DMS53 treated with DMSO at 0.1 percent for 48 hours (cell line): ENCODE measurements around the gene TRPM3.
A peak's percentile ranks its signal among the peaks of the same experiment; 100 is the strongest.

Experiments
- DNase-seq: peaks from one replicate; lab custom pipeline; 2025; ENCODE audit not compliant: unreplicated experiment; lab: John Stamatoyannopoulos, UW

The TRPM3 gene

GRCh38 chr9:70496244-70496643 lies 625.2 kb downstream of the TRPM3 start:
- DNase-seq = no peak

- no peak for DNase-seq
Measured at GRCh38 chr9:70495514-70495913, 625.9 kb downstream of the TRPM3 start.

GRCh38 chr9:70494221-70494620 lies 627.2 kb downstream of the TRPM3 start:
- DNase-seq = no peak

GRCh38 chr9:70493029-70493428 lies 628.4 kb downstream of the TRPM3 start:
- no peak for DNase-seq

- DNase-seq = no peak
Measured at GRCh38 chr9:70492319-70492777, 629.1 kb downstream of the TRPM3 start.

- DNase-seq = no peak
Measured at GRCh38 chr9:70491426-70492318, 629.7 kb downstream of the TRPM3 start.

GRCh38 chr9:70490478-70490877 lies 630.9 kb downstream of the TRPM3 start:
- no peak for DNase-seq

- no peak for DNase-seq
Measured at GRCh38 chr9:70488793-70489105, 632.7 kb downstream of the TRPM3 start.

GRCh38 chr9:70488098-70488792 lies 633.2 kb downstream of the TRPM3 start:
- DNase-seq = no peak

GRCh38 chr9:70486127-70486526 lies 635.3 kb downstream of the TRPM3 start:
- DNase-seq = no peak

GRCh38 chr9:70485273-70485858 lies 636.1 kb downstream of the TRPM3 start:
- DNase-seq = no peak

GRCh38 chr9:70484232-70485130 lies 636.9 kb downstream of the TRPM3 start:
- peak; percentile 58 for DNase-seq

- no peak for DNase-seq
Measured at GRCh38 chr9:70481471-70481870, 640.0 kb downstream of the TRPM3 start.

- peak; percentile 9 for DNase-seq
Measured at GRCh38 chr9:70480405-70480980, 640.9 kb downstream of the TRPM3 start.

GRCh38 chr9:70479880-70480291 lies 641.5 kb downstream of the TRPM3 start:
- no peak for DNase-seq
